WERI-Rb-1 (cell line): Measurements from ENCODE around the gene RAB13.

Experiments used
- DNase-seq: peaks from one replicate; pipeline ENCODE4 v3.0.0-alpha.2; 2020
- H3K27ac ChIP-seq: fragments of 250-450 bp; sonication (Bioruptor Pico); 2 replicates; pipeline ENCODE4 v1.5.1; 2020; ENCODE audit warnings: mild to moderate bottlenecking, moderate library complexity
- H3K27me3 ChIP-seq: fragments of 250-450 bp; sonication (Bioruptor Pico); 2 replicates; pipeline ENCODE4 v1.5.1; 2021; ENCODE audit warnings: mild to moderate bottlenecking, low read depth, moderate library complexity; ENCODE audit not compliant: insufficient read depth, severe bottlenecking
- H3K36me3 ChIP-seq: fragments of 250-450 bp; sonication (Bioruptor Pico); 2 replicates; pipeline ENCODE4 v1.5.1; 2020; ENCODE audit warnings: mild to moderate bottlenecking, moderate library complexity
- H3K4me3 ChIP-seq: 2 replicates; pipeline ENCODE4 v1.5.1; 2011; ENCODE audit warnings: low read depth, mild to moderate bottlenecking, control low read depth, low read length
- H3K9me3 ChIP-seq: fragments of 250-450 bp; sonication (Bioruptor Pico); 2 replicates; pipeline ENCODE4 v1.5.1; 2021; ENCODE audit warnings: mild to moderate bottlenecking, moderate library complexity; ENCODE audit not compliant: severe bottlenecking
- CTCF ChIP-seq: IDR thresholded peaks from 2 replicates; pipeline ENCODE4 v1.5.1; 2011; ENCODE audit warnings: low read depth, mild to moderate bottlenecking, control low read depth, inconsistent platforms, low read length

The RAB13 gene

DNA sequence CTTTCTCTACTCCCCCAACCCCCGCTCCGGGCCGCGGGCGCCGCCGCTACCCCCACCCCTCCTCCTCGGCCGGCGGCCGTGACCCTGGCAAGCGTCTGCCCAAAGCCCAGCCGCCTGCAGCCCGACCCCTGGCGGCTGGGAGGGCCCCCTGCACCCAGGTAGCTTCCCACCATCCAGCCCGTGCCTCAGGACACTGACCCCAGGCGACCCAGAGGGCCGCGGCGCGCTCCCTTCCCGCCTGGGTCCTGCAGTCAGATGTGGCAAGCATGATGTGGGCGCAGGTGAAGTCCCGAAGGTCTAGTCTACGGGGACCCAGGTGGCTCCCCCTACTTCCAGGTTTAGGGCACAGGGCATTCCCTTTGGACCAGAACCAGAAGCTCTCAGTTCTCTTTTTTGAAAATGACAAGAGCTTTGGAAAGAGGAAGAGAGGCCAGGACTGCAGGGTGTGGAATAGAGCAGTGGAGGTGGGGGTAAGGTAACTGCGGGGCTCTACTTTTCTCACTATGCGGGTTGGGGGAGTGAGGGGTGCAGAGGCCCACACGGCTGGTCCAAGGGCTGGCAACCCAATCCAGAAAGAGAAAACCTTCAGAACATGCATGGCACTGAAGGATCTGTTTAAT lies 39.4 kb downstream of the RAB13 start, which contains the start of gene DENND4B:
Gene DENND4B, minus strand, starts transcription at position 97 of the 620 bp plus-strand sequence. CDS start 2,344 bp downstream, outside the sequence.
- peak; percentile 100 for TF ChIP-seq CTCF
- Histone ChIP-seq H3K36me3 (peaks cover 82% of the 10 kb centered on the region), H3K9me3 (no peaks in the 10 kb centered on the region), H3K4me3 (peak within 1 kb of the TSS; percentile 61), H3K27me3 (no peaks in the 10 kb centered on the region), H3K27ac (peak within 1 kb of the TSS; percentile 77)
- DNase-seq = peak; percentile 98

DNA sequence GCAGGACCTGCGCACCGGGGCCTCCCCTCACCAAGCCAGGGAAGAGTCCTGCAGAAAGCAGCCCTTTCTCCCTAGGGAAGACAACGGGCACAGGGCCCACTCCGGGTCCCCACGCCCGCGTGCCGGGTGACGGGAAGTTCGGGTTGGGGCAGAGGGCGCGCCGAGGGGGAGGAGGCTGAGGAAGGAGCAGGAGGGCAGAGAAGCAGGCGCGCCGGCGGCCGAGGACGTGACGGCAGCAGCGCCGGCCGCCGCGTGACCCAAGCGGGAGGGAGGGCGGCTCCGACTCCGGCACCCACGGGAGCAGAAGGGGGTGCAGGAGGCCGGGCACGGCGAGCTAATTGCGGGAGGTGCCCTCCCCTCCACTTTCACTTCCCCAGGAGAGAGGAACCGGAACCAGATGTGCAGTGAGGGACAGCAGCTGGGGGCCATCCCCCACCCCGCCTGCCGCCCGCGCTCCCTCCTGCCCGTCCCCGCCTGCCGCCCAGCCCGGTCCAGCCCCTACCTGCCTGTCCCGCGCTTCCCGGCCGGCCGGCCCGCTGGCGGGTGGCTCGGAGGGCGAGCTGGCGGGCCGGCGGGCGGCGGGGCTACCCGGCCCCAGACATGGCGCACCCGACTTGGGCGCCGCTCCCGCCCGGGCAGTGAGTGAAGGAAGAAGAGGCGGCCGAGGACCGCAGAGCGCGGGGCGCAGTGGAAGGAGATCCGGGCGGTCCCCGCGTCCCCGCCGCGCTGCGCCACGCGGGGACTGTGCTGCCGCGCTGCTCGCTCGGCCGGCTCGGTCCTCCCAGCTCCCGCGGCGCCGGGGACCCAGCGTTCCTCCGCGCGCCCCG lies 40.1 kb downstream of the RAB13 start:
- H3K9me3 ChIP-seq = no peaks in the 10 kb centered on the region
- H3K4me3 ChIP-seq = peak overlapping the region; percentile 61
- no peaks in the 10 kb centered on the region for H3K27me3 ChIP-seq
- TF ChIP-seq CTCF = no peak
- peak overlapping the region; percentile 77 for H3K27ac ChIP-seq
- peak; percentile 78 for DNase-seq
- H3K36me3 ChIP-seq = peaks cover 82% of the 10 kb centered on the region

DNA sequence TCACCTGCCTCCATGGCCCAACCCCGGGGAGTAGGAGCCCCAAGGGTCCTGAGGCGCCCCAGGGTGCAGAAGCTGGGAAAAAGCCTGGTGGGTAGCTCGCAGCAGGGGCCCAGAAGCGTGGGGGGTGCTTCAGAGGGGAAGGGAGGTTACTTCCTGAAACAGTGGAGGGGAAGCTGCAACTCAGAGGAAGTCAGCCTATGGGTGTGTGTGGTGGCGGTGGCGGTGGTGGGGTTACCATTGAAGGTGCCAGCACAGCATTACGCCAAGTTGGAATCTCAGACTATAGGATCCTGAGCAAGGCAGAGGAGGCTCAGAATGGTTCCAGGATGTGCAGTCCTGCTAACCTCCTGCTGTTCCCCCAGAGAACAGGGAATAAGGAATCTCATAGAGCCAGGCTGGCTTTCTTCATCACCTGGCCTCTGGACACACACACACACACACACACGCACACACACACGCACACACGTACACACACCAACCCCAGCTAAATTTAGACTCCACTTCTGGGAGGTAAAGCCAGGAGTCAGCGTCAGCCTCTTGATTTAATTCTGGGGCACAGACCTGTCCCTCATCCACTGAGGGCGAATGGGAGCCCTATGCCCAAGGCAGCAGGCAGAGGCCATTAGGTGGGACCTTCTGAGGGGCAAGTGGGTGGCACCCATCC lies 40.9 kb downstream of the RAB13 start:
- Histone ChIP-seq H3K27ac (peak overlapping the region; percentile 77), H3K9me3 (no peaks in the 10 kb centered on the region), H3K36me3 (peaks cover 82% of the 10 kb centered on the region), H3K27me3 (no peaks in the 10 kb centered on the region), H3K4me3 (peak overlapping the region; percentile 61)
- no peak for TF ChIP-seq CTCF
- no peak for DNase-seq

GRCh38 chr1:153944827-153945117 lies 41.4 kb downstream of the RAB13 start:
- Histone ChIP-seq H3K36me3 (peaks cover 82% of the 10 kb centered on the region), H3K9me3 (no peaks in the 10 kb centered on the region), H3K27me3 (no peaks in the 10 kb centered on the region), H3K4me3 (no peak overlapping the region), H3K27ac (no peak overlapping the region)
- TF ChIP-seq CTCF = no peak
- DNase-seq = no peak

- Histone ChIP-seq H3K4me3 (no peak overlapping the region), H3K27me3 (no peaks in the 10 kb centered on the region), H3K27ac (no peak overlapping the region), H3K36me3 (peaks cover 82% of the 10 kb centered on the region), H3K9me3 (no peaks in the 10 kb centered on the region)
- no peak for DNase-seq
- no peak for TF ChIP-seq CTCF
Measured at GRCh38 chr1:153944005-153944826, 41.9 kb downstream of the RAB13 start.
